ENCODE data around the gene KRT82.
"Not testable (repeated sequence)": the region's sequence is repeated elsewhere in the genome, so short reads cannot be mapped to it uniquely, and the experiment has no call there.

Gene KRT82

GRCh38 chr12:52434760-52435530 lies 28.8 kb upstream of the KRT82 start:
- DNase-seq, result no peak

DNA sequence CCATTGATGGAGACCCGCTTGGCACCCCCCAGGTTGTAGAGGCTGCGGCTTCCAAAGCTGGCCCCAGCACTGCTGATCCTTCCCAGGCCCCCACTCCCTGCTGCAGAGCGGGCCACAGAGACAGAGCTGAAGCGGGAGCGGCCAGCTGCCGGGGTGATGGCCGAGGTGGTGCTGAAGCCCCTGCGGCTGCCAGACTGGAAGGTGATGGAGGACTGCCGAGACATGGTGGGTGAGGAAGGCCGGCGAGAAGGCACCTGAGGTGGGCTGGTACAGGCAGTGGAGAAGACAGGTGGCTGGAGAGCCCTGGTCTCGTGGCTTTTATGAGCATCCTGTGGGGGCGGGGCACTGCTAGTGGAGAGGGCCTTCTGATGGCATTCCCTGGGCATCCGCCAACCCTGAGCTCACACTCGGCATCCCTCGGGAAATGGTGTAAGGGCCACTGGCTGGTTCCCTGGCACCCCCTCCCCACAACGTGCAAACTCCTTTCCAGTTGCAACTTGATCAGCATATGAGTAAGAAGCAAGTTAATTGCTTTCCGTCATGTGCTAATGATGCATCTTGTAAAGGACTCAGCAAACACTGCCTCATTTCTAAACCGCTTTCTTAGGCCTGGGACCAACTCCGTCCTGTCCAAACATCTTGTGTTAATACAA lies 28.1 kb upstream of the KRT82 start, which contains the start of gene KRT75:
Gene KRT75 (minus strand): TSS at position 291 of the 653 bp plus-strand sequence. CDS start 67 bp downstream, at position 224.
- no peak for DNase-seq

GRCh38 chr12:52433501-52434080 lies 27.5 kb upstream of the KRT82 start:
- DNase-seq, result no peak

GRCh38 chr12:52432559-52433207 lies 26.5 kb upstream of the KRT82 start:
- no peak for DNase-seq

DNA sequence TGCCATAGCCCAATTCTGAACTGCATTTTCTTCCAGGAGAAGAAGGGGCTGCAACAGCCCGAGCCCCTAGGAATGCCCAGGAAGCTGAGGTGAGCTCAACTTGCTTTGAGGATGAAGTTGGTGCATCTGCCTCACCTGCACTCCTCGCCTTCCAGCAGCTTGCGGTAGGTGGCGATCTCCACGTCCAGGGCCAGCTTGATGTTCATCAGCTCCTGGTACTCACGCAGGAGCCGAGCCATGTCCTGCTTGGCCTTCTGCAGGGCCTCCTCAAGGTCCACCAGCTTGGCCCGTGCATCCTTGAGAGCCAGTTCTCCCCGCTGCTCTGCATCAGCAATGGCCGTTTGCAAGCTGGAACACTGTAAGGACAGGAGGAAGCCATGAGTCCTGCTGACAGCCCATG lies 22.0 kb upstream of the KRT82 start:
- DNase-seq, result no peak

- no peak for DNase-seq
Measured at GRCh38 chr12:52427083-52427482, 20.9 kb upstream of the KRT82 start.

DNA sequence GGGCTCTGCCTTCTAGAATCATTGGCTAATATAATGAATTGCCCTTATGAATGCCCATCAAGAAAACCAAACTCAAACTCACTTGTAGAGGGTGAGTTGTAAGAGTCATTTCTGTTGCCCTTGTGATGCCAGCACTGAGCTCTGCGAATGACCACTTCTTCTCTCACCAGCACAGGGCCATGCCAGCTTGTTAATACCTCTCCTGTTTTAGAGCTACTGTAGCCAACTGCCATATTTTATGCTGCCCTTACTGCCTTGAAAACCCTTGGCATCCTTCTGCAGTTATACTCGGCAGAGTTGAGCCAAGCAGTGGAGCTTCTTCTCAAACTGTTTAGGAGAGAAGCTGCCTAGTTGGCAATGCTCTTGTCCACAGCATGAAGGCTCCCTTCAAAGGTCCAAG lies 19.9 kb upstream of the KRT82 start:
- no peak for DNase-seq

DNA sequence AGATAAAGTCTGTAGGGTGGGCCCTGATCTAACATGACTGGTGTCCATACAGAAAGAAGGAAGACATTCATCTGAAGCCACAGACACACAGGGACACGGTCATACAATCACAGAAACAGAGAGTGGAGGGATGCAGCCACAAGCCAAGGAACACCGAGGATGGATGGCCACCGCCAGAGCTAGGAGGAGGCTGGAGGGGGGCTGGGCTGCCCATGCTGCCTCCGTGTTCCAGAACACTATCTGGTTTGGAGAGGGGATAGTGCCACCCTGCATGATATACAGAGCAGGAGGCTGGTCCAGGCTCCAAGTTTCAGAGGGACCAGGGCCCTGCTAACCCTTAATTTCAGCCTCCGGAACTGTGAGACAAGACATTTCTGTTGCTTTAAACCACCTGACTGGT lies 19.3 kb upstream of the KRT82 start:
- DNase-seq, result no peak

- no peak for DNase-seq
Measured at GRCh38 chr12:52423661-52424500, 17.7 kb upstream of the KRT82 start.

- DNase-seq, result no peak
Measured at GRCh38 chr12:52423035-52423434, 16.9 kb upstream of the KRT82 start.

DNA sequence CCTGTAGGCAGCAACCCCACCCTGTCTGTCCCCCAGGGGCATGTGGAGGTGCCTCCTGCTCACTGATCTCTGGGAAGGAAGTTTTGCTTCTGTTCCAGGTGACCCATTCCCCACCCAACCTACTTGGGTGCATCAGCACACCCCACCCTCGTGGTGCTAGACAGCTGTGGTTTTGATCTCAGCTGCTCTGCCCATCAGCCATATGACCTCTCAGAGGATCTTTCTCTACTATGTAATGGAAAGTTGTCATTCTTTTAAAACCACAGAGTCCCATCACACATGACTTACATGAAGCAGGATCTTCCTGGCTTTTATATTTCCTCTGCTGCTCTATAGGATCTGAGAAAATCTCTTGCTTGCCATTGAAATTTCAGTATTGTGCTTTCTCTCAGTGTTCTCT lies 13.5 kb upstream of the KRT82 start:
- no peak for DNase-seq

- DNase-seq, result no peak
Measured at GRCh38 chr12:52418576-52419110, 12.5 kb upstream of the KRT82 start.

DNA sequence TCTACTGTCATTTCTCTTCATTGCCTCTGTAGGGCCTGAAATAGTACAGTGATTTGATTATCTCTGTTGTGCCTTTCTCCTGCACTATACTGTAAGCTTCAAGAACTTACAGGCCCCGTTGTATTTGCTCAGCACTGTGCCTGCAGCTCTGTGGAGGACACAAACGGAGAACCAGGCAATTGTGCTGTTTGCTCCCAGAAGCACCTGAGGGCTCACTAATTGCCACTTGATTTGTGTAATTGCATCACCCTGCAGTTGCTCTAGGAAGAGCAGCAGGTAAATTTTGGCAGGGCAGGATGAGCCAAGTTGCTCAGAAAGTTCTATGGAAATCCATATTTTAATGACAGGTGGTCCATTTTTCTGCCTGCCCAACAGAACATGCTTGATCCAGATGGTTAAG lies 11.6 kb upstream of the KRT82 start:
- no peak for DNase-seq

DNA sequence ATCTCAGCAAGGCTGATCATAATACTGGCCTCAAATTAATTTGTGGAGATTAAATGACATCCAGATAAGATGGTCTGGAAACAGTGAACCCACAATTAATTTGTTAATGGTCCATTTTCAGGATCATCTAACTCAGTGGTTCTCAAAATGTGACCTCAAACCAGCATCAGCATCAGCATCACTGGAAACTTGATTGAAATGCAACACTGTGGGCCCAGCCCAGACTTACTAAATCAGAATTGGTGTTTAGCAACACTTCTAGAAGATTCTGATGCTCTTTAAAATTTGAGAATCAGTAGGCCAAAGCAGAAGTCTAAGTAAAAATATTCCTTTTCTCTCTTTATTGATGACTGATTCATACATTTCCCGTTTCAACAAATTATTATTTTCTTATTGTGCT lies 10.7 kb upstream of the KRT82 start:
- DNase-seq, result no peak

GRCh38 chr12:52415870-52416750 lies 10.0 kb upstream of the KRT82 start:
- DNase-seq, result no peak

GRCh38 chr12:52414936-52415335 lies 8.8 kb upstream of the KRT82 start:
- no peak for DNase-seq

DNA sequence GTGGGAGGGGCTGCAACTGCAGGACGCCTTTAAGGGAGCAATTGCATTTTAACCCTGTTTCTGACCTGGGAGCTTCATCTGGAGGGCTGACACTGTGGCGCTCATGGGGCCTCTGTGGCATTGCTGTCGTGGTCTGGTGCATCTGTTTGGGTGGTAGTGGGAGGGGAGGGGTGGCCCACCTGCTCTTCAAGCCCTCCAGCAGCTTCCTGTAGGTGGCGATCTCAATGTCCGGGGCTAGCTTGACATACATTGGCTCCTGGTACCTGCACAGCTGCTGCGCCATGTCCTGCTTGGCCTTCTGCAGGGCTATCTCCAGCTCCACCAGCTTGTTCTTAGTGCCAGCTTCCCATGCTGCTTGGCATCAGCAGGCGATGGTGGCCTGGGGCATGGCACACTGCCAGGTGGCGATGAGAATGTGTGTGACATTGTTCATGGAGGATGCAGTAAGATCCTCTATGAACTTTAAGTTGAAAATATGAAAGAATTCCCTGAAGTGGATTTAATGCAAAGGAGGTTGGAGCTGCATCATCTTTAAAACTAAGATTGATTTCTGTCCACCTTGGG lies 7.7 kb upstream of the KRT82 start:
- DNase-seq, result no peak

- no peak for DNase-seq
Measured at GRCh38 chr12:52413202-52413601, 7.1 kb upstream of the KRT82 start.

GRCh38 chr12:52411815-52412214 lies 5.7 kb upstream of the KRT82 start:
- no peak for DNase-seq

- DNase-seq, result not testable (repeated sequence)
Measured at GRCh38 chr12:52410589-52411248, 4.6 kb upstream of the KRT82 start.

Measured in stimulated activated CD4-positive, alpha-beta T cell treated with anti-CD3 and anti-CD28 coated beads, Interleukin-4, amount 100 ng/mL, for 24 hours (primary cell).